Neural crest cell (in vitro differentiated cells): Measurements from ENCODE around the gene SPAG9. TPM values are rescaled to one million over a fixed set of nuclear protein-coding genes. Genes with fewer than 3 reads are reported as not detected.

Source experiments
- DNase-seq: peaks from one replicate; pipeline ENCODE4 v3.0.0; 2021; ENCODE audit warnings: low read depth, mixed read lengths, low spot score
- H3K27ac Mint-ChIP-seq: one replicate; pipeline ENCODE4 v1.8.0; 2021; ENCODE audit warnings: mild to moderate bottlenecking, mixed read lengths; ENCODE audit not compliant: unreplicated experiment
- H3K27me3 Mint-ChIP-seq: 2 replicates; pipeline ENCODE4 v1.8.0; 2021; ENCODE audit warnings: low read depth, mild to moderate bottlenecking, mixed read lengths
- H3K36me3 Mint-ChIP-seq: 2 replicates; pipeline ENCODE4 v1.8.0; 2021; ENCODE audit warnings: low read depth, mild to moderate bottlenecking, mixed read lengths
- H3K4me1 Mint-ChIP-seq: 2 replicates; pipeline ENCODE4 v1.8.0; 2021; ENCODE audit warnings: mixed read lengths
- H3K4me3 Mint-ChIP-seq: one replicate; pipeline ENCODE4 v1.8.0; 2021; ENCODE audit warnings: mild to moderate bottlenecking, mixed read lengths
- H3K9me3 Mint-ChIP-seq: 2 replicates; pipeline ENCODE4 v1.8.0; 2021; ENCODE audit warnings: mixed read lengths
- total RNA-seq: library from RNA; stranded (reverse); gene quantifications from 2 replicates; pipeline ENCODE4 v1.2.1, GENCODE V29; 2021
- TF ChIP-seq, protein P1 (sequence below): fragments of 200-600 bp; sonication (generic); conservative IDR thresholded peaks from 2 replicates; pipeline ENCODE4 v1.5.0; 2021; ENCODE audit warnings: antibody characterized with exemption, mild to moderate bottlenecking

SPAG9 gene
- total RNA-seq, 1 donor from 2014 or later: 116 TPM

DNA sequence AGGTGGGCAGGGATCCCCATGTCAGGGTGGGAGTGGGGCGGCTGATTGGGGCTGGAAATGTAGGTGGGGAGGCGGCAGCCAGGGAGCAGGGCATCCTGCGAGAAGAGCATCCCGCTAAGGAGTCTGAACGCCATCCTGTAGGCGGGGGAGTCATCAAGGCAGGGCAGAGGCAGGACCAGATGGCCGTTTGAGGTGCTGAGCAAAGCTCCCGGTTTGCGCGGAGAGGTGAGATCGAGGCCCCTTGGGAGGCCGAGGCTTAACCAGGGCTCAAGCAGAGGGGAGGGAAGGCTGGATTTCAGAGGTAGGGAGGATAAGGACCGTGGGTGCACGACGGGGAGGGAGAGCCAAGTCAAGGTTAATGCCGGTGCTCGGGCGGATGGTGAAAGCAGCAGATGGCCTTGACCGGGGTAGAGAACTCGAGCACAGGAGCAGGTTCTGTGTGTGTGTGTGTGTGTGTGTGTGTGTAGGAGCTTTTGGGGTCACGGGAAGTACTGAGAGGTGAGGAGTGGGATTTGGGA, 45.1 kb upstream of the SPAG9 start:
- H3K27me3 Mint-ChIP-seq: no peaks in the 10 kb centered on the region
- no peak for DNase-seq
- H3K4me1 Mint-ChIP-seq: peaks cover 32% of the 10 kb centered on the region
- peak overlapping the region; percentile 98 for H3K27ac Mint-ChIP-seq
- no peaks in the 10 kb centered on the region for H3K9me3 Mint-ChIP-seq
- H3K36me3 Mint-ChIP-seq: peaks cover 24% of the 10 kb centered on the region
- TF ChIP-seq, protein P1, sequence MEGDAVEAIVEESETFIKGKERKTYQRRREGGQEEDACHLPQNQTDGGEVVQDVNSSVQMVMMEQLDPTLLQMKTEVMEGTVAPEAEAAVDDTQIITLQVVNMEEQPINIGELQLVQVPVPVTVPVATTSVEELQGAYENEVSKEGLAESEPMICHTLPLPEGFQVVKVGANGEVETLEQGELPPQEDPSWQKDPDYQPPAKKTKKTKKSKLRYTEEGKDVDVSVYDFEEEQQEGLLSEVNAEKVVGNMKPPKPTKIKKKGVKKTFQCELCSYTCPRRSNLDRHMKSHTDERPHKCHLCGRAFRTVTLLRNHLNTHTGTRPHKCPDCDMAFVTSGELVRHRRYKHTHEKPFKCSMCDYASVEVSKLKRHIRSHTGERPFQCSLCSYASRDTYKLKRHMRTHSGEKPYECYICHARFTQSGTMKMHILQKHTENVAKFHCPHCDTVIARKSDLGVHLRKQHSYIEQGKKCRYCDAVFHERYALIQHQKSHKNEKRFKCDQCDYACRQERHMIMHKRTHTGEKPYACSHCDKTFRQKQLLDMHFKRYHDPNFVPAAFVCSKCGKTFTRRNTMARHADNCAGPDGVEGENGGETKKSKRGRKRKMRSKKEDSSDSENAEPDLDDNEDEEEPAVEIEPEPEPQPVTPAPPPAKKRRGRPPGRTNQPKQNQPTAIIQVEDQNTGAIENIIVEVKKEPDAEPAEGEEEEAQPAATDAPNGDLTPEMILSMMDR: no peak
- peak overlapping the region; percentile 92 for H3K4me3 Mint-ChIP-seq

DNA sequence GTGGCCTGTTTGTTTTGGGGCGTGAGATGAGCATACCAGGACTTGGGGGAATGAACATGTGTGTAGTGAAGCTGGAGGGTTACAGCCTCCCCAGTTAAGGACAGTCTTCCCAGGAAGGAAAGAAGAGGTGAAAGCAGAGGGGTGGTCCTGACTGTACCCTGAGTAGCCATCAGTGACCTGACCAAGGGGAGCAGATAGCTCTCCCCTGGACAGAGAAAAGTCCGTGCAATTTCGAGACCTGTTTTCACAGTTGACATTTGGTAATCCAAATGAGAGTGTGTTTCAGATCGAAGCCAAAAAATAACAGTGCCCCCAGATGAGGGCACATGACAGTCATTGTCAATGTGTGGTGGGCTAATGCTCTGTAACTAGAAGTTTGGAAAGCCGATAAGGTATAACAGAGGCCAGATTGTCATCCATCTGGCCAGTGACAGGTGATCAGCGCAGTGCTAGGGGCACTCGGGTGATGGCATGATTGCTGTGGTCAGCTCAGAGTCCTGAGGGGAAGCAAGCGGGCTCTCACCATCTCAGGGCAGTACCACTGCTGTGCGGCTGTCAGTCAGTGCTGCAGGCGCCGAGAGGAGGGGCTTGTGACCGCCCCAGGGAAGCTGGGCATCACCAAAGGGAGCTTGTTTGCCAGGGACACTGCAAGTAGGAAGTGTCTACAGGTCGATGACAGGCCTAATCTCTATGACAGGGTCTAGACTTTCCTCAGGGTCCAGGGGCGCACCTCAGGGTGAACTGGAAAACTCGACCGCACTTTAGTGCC, 44.4 kb upstream of the SPAG9 start:
- peak overlapping the region; percentile 92 for H3K4me3 Mint-ChIP-seq
- H3K27ac Mint-ChIP-seq: no peak overlapping the region
- DNase-seq: peak; percentile 15
- peaks cover 32% of the 10 kb centered on the region for H3K4me1 Mint-ChIP-seq
- peaks cover 26% of the 10 kb centered on the region for H3K36me3 Mint-ChIP-seq
- no peaks in the 10 kb centered on the region for H3K27me3 Mint-ChIP-seq
- TF ChIP-seq, protein P1: no peak
- no peaks in the 10 kb centered on the region for H3K9me3 Mint-ChIP-seq

DNA sequence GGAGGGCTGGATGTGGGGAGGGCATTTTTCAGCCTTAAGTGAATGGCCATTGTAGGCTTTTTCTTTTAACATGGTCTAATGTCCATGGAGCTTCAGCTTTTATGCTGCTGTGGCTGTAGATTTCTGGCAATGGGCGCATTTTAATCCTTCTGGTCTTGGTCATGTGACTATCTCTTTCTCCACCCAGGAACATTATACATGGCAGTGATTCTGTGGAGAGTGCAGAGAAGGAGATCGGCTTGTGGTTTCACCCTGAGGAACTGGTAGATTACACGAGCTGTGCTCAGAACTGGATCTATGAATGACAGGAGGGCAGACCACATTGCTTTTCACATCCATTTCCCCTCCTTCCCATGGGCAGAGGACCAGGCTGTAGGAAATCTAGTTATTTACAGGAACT, 40.9 kb upstream of the SPAG9 start:
- no peak for DNase-seq
- TF ChIP-seq, protein P1: no peak
- no peaks in the 10 kb centered on the region for H3K9me3 Mint-ChIP-seq
- peaks cover 23% of the 10 kb centered on the region for H3K36me3 Mint-ChIP-seq
- H3K4me1 Mint-ChIP-seq: peaks cover 15% of the 10 kb centered on the region
- H3K4me3 Mint-ChIP-seq: no peak overlapping the region
- no peaks in the 10 kb centered on the region for H3K27me3 Mint-ChIP-seq
- H3K27ac Mint-ChIP-seq: no peak overlapping the region

DNA sequence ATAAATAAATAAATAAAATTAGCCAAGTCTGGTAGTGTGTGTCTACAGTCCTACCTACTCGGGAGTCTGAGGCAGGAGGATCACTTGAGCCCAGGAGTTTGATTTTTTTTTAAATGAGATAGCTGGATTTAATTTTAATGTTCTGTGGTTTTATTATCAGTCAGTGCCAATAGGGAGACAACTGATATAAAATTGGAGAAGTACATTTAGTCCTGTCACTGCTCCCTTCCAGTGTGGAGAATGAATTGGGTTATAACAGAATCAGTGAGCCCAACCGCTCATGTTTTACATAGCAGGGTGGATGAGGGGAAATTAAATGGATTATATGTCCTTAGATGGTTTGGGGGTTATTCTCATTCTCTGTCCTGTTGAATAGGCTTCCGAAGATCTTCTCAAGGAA, 38.9 kb upstream of the SPAG9 start:
- Mint-ChIP-seq H3K27me3 (no peaks in the 10 kb centered on the region), H3K4me1 (peaks cover 5% of the 10 kb centered on the region), H3K27ac (no peak overlapping the region), H3K36me3 (peaks cover 23% of the 10 kb centered on the region), H3K9me3 (no peaks in the 10 kb centered on the region), H3K4me3 (peak overlapping the region; percentile 17)
- DNase-seq: no peak
- TF ChIP-seq, protein P1: no peak

DNA sequence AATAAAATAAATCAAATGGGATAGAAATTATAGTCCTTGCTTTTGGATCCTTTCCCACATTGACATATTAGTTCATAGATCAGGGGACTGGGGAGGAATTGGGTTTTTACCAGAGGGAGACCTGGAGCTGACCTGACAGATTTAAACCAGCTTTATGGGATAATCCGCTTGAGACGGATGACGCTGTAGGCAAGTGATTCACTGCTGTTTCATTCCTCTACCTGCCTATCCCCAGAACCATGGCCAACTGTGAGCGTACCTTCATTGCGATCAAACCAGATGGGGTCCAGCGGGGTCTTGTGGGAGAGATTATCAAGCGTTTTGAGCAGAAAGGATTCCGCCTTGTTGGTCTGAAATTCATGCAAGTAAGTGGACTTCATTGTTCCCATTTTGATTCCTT, 34.7 kb upstream of the SPAG9 start:
- Mint-ChIP-seq H3K4me3 (peak overlapping the region; percentile 66), H3K4me1 (peaks cover 5% of the 10 kb centered on the region), H3K36me3 (peaks cover 10% of the 10 kb centered on the region), H3K27me3 (no peaks in the 10 kb centered on the region), H3K9me3 (no peaks in the 10 kb centered on the region), H3K27ac (no peak overlapping the region)
- TF ChIP-seq, protein P1: no peak
- DNase-seq: no peak
